ENCODE results near the gene LRCOL1.

The LRCOL1 gene

DNA sequence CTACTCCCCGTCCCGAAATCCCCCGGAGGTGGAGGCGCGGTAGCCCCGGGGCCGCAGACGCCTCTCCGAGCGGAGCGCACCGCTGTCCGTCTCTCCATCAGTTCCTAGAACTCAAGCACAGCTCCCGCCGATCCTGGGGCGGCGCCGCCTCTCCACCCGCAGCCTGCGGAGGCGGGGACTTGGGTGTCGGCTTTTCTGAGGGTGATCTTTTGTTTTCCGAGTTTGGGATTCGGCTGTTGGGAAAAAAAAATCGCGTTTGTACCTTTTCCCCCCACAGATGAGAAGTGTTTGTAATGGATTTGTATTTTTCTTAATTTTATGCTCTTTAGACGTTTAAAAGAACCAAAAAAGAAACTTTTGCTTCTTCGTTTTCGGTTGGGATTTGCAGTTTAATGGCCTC lies 26.6 kb downstream of the LRCOL1 start:
- no peak for DNase-seq

DNA sequence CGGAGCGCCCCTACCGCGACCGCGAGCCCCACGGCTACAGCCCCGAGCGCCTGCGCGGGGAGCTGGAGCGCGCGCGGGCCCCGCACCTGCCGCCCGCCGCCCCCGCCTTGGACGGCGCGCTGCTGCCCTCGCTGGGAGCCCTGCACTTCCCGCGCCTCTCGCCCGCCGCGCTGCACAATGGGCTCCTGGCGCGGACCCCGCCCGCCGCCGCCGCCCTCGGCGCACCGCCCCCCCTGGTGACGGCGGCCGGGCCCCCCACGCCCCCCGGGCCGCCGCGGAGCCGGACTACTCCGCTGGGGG lies 27.0 kb downstream of the LRCOL1 start:
- DNase-seq, result no peak

DNA sequence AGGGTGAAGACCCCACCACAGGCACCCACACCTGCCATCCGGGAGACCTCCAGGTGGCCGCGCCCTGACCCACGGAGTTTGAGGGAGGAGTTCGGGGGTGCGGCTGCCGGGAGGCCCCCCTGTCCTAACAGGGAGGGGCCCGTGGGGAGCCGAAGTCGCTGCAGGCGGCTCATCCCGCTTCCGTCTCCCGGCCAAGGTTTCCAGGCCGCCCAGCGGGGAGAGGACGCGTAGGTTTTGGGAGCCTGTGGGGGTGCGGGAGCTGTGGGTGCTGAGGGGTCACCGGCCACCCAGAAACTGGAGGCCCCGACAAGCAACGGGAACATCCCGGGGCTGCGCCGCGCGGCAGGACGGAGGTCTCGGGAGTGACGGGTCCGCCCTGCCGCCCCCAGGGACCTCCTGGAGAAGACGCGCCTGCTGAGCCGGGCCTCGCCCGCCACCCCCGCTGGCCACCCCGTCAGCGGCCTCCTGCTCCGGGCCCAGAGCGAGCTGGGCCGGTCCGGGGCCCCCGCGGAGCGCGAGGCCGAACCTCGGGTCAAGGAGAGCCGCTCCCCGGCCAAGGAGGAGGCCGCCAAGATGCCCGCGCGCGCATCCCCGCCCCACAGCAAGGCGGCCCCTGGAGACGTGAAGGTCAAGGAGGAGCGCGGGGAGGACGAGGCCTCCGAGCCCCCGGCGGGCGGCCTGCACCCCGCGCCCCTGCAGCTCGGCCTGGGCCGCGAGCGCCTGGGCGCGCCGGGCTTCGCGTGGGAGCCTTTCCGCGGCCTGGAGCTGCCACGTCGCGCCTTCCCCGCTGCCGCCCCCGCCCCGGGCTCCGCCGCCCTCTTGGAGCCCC lies 27.6 kb downstream of the LRCOL1 start:
- DNase-seq, result no peak

DNA sequence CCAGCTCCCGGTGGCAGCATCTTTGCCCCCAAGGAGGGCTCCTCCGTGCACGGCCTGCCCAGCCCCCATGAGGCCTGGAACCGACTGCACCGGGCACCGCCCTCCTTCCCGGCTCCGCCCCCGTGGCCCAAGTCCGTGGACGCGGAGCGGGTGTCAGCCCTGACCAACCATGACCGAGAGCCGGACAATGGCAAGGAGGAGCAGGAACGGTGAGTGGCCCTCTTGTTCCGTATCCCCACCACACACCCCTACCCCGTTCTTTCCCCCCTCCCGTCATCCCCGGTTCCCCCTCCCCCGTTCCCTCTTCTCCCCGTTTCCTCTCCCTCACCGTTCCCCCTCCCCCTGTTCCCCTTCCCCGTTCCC lies 28.3 kb downstream of the LRCOL1 start:
- DNase-seq, result no peak

DNA sequence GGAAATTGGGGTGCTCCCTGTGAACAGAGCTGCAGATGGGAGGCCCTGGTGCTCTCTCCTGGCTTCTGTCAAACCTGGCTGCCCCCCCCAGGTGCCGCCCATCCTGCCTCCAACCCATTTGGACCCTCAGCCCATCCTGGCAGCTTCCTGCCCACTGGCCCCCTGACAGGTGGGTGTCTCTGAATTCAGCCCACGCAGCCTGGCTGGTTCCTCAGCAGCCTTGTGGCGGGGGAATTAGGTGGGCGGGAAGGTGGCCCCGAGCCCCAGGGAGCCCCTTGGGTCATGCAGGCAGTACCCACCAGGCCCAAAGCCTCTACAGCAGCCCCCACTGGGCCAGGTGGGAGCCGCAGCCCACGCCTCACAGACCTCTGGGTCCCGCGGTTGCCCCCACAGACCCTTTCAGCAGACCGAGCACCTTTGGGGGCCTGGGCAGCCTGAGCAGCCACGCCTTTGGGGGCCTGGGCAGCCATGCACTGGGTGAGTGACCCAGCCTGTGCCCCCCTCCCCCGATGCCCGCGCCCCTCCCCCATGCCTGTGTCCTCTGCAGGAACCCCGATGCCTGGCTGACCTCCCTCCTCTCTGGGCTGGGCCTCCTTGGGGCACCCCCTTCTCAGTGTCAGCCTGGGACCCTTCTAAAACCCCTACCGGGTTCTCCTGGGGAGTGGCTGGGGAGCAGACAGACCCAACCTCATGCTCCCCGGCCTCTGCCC lies 28.9 kb downstream of the LRCOL1 start:
- no peak for DNase-seq

DNA sequence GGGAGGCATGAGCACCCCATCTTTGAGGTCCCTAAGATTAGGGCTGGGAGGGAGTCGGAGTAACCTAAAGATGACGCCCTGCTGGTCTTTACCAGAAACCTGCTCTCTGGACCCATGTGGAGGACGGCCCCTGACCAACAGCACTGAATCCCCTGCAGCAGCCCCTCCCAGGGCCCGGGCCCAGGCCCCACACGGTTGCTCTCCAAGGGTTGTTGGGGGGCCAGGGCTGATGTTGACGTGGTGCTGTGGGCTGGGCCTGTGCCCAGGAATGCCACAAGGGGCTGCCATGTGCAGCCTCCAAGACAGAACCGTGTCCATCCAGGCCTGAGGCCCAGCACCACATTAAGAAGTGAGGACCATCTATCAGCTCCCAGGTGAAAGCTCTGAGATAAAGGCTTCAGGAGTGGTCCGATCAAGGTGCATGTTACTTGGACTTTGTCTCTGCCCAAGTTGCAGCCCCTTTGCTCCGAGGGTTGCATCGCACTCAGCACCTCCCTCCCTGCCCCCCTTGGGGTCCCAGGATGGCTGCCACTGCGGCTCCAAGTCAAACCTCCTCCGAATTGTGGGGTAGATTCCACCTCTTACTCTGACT lies 29.6 kb downstream of the LRCOL1 start:
- no peak for DNase-seq

DNA sequence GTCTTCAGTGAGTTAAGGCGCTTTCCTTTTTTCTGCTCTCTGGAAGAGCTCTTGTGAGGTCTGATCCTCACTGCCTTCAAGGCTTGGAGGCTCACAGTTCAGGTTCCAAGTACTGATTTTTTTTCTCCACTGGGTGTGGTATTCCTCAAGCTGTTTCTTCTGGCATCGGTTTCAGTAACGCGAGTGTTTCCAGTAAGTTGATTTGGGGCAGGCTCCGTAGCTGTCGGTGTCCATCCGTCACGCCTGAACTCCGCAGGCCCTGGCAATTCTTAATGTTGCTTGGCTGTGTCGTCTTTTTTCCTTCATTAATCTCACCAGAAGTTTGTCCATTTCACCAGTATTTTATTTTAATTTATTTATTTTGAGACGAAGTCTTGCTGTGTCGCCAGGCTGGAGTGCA lies 30.6 kb downstream of the LRCOL1 start:
- DNase-seq, result no peak

DNA sequence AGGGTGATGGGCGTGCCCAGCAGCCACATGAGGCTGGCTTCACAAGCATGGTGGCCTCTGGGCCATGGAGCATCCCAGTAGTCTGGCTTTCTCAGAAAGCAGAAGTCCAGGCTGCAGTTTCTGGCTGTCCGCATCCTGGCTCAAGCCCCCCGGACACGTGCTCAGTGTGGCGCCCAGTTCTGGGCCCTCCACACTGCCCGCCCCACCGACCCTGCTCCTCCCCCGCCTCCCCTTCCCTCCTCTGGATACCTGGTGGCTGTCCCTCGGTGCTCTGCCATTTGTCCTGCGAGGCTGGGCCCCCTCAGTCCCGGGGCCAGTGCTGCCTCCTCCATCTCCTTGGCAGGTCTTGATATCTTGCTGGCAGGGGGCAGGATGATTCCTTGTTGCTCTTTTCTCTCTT lies 31.6 kb downstream of the LRCOL1 start:
- no peak for DNase-seq

DNA sequence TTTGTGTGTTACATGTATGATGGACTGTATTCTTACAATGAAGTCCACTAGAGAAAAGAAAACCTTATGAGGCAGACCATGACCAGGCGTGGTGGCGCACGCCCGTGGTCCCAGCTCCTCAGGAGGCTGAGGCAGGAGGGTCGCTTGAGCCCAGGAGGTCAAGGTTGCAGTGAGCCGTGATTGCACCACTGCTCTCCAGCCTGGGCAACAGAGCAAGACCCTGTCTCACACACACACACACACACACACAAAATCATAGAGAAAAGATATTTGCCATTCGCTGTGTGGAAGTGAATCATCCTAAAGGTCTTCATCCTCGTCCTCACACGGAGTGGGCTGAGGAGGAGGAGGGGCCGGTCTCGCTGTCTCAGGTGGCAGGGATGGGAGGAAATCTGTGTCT lies 32.3 kb downstream of the LRCOL1 start:
- no peak for DNase-seq

DNA sequence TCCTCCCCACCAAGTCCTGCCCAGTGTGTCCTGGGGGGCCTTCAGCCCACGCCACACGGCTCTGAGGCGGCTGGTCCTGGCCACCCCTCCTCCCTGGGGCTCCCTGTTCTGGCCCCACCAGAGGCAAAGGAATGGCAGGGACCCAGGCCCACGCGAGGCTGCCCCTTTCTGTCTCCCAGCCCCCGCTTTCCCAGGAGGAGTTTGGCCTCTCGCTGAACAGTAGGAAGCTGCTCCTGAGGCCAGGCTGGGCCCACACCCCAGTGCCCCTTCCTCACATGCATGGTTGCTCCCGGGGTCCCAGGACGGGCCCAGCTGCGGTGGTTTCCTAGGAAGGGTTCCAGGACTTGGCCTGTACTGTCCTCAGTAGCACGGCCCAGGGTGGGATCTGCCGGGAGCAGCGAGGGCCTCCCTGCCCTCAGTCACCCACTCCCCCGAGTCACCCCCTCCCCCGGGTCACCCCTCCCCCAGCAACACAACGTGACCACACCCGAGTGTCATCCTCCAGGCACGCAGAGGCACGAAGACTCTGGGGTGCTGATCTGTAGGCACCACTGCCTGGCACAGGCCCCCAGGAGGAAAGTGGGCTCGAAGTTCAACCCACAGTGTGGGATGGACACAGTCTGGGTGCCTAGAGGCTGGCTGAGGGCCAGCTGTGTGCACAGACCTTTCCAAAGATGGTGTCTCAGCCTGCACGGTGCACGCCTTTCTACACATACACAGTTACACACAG lies 33.0 kb downstream of the LRCOL1 start:
- no peak for DNase-seq

DNA sequence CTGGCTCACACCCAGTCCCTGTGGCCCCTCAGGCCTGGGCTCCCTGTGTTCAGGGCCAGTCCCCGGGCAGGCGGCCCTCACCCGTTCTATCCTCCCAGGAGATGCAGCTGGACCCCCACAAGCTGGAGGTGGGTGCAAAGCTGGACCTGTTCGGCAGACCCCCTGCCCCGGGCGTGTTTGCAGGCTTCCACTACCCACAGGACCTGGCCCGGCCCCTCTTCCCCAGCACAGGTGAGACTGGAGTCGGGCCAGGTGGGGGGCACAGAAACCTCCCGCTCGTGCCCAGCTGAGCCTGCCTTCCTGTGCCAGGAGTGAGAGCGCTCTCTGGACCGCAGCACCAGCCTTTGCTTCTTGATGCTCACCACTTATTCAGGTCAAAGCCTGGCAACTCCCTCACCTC lies 33.7 kb downstream of the LRCOL1 start:
- no peak for DNase-seq

DNA sequence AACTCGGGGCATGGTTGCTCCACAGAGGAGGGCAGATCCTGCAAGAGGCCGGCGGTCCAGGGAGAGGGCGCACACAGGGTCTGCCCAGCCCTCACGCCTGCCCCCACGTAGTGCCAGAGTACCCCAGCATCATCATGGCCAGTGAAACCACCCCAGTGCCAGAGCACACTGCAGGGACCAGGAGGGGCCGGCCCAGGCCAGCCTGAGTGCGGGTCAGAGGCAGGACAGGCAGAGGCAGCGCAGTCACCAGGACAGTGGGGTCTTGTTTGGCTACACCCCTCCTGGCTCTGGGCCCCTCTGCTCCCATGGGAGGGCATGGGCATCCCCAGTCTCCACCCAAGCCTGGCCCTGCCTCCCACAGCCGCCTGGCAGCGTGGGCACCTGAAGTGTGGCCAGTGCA lies 34.7 kb downstream of the LRCOL1 start:
- no peak for DNase-seq

DNA sequence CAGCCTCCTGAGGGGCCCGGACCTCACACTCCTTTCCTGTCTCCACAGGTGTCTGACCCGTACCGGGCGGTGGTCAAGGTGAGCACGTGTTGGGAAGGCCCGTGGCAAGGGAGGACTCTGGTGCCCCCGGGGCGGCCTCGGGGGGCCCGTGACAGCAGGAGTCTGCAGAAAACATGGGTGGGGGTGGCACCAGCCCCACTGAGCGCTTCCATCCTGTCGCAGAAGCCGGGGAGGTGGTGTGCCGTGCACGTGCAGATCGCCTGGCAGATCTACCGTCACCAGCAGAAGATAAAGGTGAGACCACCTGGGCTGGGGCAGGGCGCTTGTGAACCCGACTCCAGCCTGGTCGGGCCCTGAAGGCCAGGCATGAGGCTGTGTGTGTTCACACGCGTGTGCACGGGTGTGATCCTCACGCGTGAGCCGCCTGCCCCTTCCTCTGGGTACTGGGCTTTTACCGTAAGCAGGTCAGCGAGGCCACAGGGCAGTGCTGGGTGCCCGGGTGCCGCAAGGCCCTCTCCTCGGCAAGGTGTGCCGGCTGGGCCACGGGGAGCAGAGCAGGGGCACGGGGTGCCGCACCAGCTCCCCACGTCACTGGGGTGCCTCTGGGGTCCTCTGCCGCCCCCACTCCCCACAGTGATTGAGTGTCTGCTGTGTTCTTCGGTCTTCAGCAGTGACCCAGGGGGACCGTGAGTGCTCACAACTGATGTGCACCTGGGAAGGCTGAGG lies 35.9 kb downstream of the LRCOL1 start:
- no peak for DNase-seq

DNA sequence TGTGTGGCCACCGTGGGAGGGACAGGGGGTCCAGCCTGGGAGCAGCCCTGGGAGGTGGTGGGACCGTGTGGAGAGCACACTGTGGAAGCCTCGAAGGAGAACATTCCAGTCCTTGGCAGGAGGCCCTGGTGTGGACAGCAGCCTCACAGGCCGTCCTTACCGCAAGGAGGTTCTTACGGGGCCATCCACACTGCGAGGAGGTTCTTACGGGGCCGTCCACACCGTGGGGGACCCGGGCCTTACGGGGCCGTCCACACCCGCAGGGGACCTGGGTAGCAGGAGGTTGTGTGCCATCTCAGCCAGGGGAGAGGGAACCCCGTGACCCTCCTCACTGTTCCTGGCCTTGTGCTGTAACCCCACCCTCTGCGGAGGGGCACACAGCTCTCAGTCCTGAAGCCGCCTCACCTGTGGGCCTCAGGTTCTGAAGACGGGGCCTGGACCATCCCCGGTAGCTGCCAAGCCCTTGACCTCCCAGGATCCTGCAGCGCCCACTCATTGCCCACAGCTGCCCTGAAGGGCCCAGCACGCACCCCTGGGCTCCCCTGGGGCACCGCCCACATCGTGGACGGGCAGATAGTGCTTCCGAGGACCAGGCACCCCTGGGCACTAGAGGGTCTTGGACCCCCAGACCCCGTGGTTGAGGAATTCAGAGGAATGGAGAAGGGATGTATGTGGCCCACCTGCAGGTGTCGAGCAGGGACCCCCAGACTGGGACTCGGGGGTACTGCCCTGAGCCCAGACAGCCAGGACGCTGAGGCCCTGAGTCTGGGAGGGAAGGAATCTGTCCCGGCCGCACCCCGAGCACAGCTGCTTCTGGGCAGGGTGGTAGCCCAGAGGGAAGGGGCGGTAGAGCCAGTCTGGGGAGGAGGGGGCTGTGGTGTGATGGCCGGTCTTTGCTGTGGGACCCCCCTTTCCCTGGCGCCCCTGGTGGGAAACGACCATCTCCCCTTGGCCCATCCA lies 37.3 kb downstream of the LRCOL1 start:
- DNase-seq, result no peak

DNA sequence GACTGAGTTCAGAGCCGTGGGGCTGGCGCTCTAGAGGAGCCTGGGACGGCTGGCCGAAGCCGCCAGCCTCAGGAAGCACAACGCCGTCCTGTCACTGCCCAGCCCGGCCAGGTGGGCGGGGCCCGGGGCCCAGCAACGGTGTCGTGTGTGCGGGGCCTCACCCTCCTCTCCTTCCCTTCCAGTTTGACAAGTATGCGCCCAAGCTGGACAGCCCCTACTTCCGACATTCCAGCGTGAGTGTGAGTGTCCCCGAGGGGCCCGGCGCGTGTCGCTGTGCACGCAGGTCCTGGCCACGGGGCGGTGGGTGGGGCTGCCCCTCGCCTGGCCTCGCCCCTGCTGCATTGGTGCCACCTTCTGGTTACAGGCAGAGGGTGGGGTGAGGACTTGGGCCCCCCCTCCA lies 38.3 kb downstream of the LRCOL1 start:
- DNase-seq, result no peak

DNA sequence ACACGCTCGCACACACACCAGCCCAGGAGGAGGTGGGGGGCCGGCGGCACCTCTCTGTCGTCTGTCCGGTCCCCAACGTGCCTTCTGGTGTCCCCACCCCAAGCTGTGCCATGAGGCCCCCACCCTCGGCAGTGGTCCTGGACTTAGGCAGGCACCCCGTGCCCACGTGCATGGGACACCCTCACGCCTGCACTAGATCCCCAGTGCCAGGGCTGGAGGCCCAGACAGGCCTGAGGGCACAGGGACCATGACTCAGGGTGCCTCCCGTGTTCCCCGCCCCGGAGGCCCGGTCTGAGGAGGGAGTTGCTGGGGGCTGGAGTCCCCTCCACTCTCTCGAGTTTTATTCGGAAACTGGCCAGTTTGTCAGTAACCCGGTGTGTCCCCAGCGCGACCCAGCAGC lies 38.8 kb downstream of the LRCOL1 start:
- DNase-seq, result no peak

DNA sequence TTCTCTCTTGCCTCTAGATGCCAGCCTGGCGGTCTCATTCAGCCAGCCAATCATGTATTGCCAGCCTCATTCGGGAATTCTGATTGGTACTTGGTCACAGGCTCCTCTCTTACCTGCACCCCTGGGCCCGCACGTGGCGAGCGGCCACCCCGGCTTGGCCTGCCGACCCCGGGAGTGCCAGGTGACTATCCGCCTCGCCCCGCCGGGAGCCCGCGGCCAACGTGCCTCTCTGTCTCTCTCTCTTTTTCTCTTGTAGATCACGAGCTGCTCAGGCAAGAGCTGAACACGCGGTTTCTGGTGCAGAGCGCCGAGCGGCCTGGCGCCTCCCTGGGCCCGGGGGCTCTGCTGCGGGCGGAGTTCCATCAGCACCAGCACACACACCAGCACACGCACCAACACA lies 39.3 kb downstream of the LRCOL1 start:
- DNase-seq, result no peak

DNA sequence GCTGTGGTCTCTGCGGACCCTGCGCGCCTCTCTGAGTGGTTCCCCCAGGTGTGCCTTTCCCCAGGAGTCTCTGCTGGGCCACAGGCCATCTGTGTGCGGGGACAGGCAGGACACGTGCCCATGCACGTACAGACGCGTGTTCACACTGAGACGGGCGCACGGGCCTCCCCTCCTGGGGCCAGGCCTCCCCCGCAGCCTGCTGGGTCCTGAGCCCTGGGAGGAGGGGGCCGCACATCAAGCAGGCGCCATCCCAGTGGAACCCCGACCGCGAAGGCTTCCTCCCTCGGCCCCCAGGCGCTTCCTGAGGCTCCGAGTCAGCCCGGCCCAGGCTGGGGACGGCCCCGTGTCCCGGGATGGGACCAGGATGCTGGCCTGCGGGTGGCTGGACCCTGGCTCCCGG lies 39.7 kb downstream of the LRCOL1 start:
- DNase-seq, result no peak

DNA sequence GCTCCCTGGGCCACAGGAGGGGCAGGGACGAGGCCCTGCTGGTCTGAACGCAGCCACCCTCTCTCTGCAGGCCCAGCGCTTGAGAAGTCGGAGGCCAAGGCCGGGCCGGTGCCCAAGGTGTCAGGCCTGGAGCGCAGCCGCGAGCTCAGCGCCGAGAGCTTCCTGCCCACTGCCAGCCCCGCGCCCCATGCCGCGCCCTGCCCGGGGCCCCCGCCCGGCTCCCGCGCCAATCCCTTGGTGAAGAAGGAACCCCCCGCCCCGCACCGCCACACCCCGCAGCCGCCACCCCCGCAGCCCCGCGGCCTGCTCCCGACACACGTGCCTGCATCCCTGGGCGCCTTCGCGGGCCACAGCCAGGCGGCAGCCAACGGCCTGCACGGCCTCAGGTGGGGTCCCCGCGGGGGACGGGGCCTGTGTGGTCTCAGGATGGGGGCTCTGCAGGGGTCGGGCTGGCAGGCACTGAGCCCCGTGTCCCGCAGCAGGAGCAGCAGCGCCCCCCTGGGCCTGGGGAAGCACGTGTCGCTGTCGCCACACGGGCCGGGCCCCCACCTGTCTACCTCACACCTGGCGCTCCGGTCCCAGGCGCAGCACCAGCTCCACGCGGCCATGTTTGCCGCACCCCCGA lies 40.4 kb downstream of the LRCOL1 start:
- no peak for DNase-seq

DNA sequence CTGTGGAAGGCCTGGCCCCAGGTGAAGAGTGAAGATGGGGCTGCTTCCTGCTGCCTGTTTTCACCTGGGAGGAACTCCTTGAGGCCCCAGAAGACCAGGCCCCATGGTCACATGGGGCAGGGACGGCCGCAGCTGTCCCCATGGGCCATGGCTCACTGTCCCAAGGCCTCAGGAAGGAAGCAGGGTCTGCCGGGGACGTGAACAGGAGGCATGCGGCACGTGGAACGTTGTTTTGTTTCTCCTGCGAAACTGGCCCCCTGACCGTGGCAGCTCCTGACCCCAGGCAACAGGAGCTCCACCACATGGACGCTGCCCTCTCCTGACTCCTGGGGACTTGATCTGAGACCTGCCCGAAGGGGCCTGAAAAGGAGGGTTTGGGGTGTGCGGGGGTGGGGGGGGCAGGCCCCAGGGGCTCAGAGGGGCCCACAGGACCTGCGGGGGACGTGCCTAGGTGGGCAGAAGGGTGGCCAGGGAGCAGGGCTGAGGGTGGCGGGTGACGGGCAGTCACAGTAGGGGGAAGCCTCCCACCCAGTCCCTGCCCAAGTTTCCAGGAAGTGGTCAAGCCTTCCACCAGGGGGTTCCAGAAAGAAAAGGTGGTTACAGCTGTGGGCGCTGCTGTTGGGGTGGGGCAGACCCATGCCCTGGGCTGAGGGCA lies 41.4 kb downstream of the LRCOL1 start:
- no peak for DNase-seq
